Colonic mucosa (tissue), 4 donors: ENCODE results near the gene TBL3. TPM values are rescaled to one million over a fixed set of nuclear protein-coding genes. Genes with fewer than 3 reads are reported as not detected.
A peak's percentile ranks its signal among the peaks of the same experiment; 100 is the strongest.

Experiments used
- DNase-seq: peaks from one replicate; pipeline ENCODE4 v3.0.0-alpha.2; 2020
- H3K27ac ChIP-seq: fragments of 200-600 bp; one replicate; pipeline ENCODE4 v1.8.0; 2021
- H3K27me3 ChIP-seq: fragments of 200-600 bp; one replicate; pipeline ENCODE4 v1.8.0; 2021
- H3K36me3 ChIP-seq: fragments of 200-600 bp; one replicate; pipeline ENCODE4 v1.8.0; 2021
- H3K4me1 ChIP-seq: fragments of 200-600 bp; one replicate; pipeline ENCODE4 v1.8.0; 2021; ENCODE audit warnings: mild to moderate bottlenecking
- H3K4me3 ChIP-seq: fragments of 200-600 bp; one replicate; pipeline ENCODE4 v1.8.0; 2021
- H3K9ac ChIP-seq, 2 donors: one replicate each; pipeline ENCODE4 v1.7.0; 2013; ENCODE audit warnings: control low read depth in 2 of 2, low read depth in 2 of 2, low read length in 2 of 2
- H3K9me3 ChIP-seq: fragments of 200-600 bp; one replicate; pipeline ENCODE4 v1.8.0; 2021
- intact Hi-C: fragments of 100-400 bp; cut with DNase I; formaldehyde crosslinking; loops from one replicate; pipeline ENCODE4 v1.14.1; 2022
- total RNA-seq, 2 donors: library from RNA; stranded (reverse); fragmentation: NEBNext Ultra II Directional in 1 of 2; extraction: Animal tissue kit (Norgen Biotek cat#: 25700) in 1 of 2; gene quantifications; one replicate each; pipeline ENCODE4 v1.2.1, GENCODE V29; 2021
- TF ChIP-seq, protein P1 (sequence below): fragments of 200-600 bp; IDR thresholded peaks from one replicate; pipeline ENCODE4 v1.8.0; 2022; ENCODE audit warnings: antibody characterized with exemption, mild to moderate bottlenecking
- donor health status: healthy.
- donor health status: DM: no; HTN: no; CAD: no.
- donor health status: DM: no; HTN: no; CAD: no.

TBL3 gene
- total RNA-seq, 2 donors from 2014 or later, result 19.4 to 43.1 TPM

DNA sequence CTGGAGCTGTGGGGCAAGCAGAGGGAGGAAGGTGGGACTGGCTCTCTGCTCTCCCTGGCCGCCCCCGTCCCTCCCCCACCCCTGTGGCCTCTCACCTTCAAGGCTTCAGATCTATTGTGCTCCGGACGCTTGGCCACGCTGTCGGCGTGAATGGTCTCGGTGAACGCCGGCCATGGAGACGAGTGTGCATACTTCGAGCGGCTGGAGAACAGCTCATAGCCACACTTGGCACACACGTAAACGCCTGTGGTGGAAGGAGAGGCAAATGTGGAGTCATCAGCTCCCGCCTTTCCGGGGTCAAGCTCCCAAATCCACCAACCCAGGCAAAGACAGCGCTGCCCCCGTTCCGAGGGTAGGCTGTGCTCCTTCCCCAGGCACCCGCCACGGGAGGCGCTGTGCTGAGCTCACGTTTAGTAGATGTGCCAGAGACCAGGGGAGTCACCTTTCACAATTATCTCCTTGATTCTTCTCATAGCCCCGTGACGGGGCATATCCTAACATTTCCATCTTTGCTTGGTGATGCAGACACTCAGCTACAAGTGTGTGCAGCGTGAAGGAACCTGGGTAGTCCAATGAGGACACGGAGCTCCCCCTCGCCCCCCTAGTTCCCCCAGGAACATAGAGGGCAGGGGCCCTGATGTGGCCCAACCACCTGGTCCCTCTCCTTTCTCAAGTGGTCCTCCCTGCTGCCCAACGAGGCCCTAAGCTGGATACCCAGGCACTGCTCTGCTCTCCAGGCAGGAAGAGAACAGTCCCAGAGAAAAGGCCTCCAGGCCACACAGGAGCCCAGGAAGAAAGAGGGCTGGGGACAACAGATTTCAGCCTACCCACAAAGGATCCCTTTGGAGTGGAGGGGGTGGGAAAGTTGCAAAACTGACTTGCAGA lies 30.4 kb upstream of the TBL3 start:
- Histone ChIP-seq H3K9ac (peak overlapping the region in 1 of 2 donors; percentile 92), H3K27ac (peak overlapping the region; percentile 76), H3K9me3 (no peaks in the 10 kb centered on the region), H3K4me1 (peaks cover 16% of the 10 kb centered on the region), H3K4me3 (no peak overlapping the region), H3K27me3 (no peaks in the 10 kb centered on the region), H3K36me3 (peaks cover 4% of the 10 kb centered on the region)
- peak; percentile 46 for DNase-seq
- TF ChIP-seq, protein P1, sequence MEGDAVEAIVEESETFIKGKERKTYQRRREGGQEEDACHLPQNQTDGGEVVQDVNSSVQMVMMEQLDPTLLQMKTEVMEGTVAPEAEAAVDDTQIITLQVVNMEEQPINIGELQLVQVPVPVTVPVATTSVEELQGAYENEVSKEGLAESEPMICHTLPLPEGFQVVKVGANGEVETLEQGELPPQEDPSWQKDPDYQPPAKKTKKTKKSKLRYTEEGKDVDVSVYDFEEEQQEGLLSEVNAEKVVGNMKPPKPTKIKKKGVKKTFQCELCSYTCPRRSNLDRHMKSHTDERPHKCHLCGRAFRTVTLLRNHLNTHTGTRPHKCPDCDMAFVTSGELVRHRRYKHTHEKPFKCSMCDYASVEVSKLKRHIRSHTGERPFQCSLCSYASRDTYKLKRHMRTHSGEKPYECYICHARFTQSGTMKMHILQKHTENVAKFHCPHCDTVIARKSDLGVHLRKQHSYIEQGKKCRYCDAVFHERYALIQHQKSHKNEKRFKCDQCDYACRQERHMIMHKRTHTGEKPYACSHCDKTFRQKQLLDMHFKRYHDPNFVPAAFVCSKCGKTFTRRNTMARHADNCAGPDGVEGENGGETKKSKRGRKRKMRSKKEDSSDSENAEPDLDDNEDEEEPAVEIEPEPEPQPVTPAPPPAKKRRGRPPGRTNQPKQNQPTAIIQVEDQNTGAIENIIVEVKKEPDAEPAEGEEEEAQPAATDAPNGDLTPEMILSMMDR, result no peak
- intact Hi-C loops, result no loop called here

DNA sequence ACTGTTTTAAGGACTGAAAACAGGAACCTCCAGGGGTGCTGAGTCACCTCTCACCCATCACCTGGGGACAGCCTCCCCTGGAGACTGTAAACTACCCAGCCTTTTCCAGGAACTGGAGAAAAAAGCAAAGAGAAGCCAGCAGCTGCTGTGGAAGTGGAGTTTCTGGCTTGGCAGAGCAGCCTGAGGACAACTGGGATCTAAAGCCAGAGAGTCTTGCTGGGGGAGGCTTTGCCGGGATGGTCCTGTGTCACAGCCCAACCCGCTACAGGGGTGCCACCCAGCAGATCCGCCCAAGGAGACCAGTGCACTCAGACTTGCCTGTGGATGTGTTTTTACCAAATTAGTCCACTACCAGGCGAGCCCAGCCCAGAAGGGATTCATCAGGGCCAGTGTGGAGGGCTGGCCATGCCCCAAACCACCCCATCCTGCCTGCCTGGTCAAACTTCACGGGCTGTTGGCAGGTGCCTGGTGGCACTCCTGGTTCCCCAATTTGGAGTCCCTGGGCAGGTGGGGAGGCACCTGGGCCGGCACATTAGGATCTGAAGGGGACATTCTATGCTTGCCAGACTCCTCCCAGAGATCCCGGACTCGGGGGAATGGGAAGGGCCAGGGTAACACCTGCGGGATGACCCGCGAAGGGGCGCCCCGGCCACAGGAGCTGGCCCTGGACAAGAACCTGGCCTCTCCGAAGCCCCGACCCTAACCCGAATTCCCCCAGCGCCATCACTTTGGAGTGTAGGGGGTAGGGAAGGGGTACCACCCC lies 29.6 kb upstream of the TBL3 start:
- H3K9ac ChIP-seq, result peak overlapping the region; percentile 92 to 95

DNA sequence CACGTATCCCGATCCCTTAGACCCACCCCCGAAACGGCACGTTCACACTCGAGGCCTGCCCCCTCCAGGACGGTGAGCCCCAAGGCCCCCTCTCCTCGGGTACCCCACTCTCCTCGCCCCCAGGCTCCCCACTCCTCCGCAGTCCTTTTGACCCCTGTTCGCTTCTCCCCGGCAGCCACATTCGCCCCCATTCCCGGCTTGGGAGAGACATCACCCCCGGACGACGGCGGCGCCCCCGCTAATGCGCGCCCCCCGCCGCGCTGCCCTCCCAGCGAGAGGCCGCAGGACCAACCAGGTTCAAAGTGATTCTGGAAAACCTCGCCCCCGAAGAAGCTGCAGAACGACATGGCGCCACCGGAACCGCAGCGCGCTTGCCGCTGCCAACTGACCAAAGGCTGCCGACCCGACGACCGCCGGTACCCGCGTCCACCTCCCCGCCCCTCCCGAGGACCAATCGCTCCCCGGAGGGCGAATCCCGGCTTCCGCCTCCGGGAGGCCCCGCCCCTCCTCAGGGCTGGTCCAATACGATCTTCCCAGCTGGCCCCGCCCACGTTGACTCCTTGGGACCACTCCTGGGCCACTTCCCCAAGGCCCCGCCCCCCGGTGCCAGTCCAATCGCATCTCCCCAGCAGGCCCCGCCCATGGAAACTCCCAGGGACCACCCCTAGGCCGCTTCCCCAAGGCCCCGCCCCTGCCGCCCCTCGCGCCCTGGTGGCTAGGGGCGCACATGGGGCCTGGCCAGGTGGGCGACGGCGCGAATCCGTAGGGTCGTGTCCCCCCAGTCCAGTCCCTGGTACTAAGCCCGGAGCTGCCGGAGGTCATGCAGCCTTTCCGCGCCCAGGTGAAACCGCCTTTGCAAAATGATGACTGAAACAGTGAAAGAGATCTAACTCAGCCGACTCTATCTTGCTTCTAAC lies 28.8 kb upstream of the TBL3 start, which contains the start of gene MSRB1:
Gene MSRB1, minus strand, starts transcription at position 390 of the 917 bp plus-strand sequence. Its CDS starts 43 bp downstream, at position 347.
- H3K4me3 ChIP-seq, result peak within 1 kb of the TSS; percentile 66
- H3K36me3 ChIP-seq, result peaks cover 4% of the 10 kb centered on the region
- H3K27ac ChIP-seq, result peak within 1 kb of the TSS; percentile 76
- no peaks in the 10 kb centered on the region for H3K9me3 ChIP-seq
- no peaks in the 10 kb centered on the region for H3K27me3 ChIP-seq
- intact Hi-C loops, result no loop called here
- peak within 1 kb of the TSS; percentile 92 to 95 for H3K9ac ChIP-seq
- peaks cover 16% of the 10 kb centered on the region for H3K4me1 ChIP-seq
- DNase-seq, result peak; percentile 100
- TF ChIP-seq, protein P1, result no peak

More for the DNA sequence above, 29.6 kb upstream of the TBL3 start:
- H3K27ac ChIP-seq, result peak overlapping the region; percentile 76
- intact Hi-C loops, result no loop called here
- no peaks in the 10 kb centered on the region for H3K27me3 ChIP-seq
- H3K9me3 ChIP-seq, result no peaks in the 10 kb centered on the region
- H3K4me3 ChIP-seq, result peak overlapping the region; percentile 66
- TF ChIP-seq, protein P1, result no peak
- H3K4me1 ChIP-seq, result peaks cover 16% of the 10 kb centered on the region
- peaks cover 4% of the 10 kb centered on the region for H3K36me3 ChIP-seq
- DNase-seq, result peak; percentile 50

DNA sequence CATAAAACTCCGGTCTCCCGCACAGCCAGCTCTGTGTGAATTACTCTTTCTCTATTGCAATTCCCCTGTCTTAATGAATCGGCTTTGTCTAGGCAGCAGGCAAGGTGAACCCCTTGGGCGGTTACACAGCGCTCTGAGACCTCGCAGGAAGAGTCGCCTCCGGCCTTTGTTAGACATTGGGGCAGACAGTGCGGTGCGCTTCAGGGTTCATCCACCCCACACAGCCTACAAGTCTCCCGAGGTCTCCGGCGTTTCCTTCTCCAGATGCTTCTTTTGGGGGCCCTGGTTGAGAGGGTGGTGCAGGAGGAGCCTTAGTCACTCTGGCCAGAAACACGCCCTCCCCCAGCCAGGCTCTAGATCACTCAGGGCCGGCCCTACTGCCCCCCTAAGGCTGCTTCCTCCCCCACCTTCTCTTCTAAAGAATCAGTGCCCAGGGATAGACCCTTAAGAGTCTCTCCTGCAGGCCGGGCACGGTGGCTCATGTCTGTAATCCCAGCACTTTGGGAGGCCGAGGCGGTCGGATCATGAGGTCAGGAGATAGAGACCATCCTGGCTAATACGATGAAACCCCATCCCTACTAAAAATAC lies 27.1 kb upstream of the TBL3 start:
- Histone ChIP-seq H3K27me3 (no peaks in the 10 kb centered on the region), H3K9ac (no peak overlapping the region), H3K36me3 (no peaks in the 10 kb centered on the region), H3K4me3 (no peak overlapping the region), H3K9me3 (no peaks in the 10 kb centered on the region), H3K4me1 (peaks cover 16% of the 10 kb centered on the region), H3K27ac (no peak overlapping the region)
- intact Hi-C loops, result no loop called here
- TF ChIP-seq, protein P1, result no peak
- DNase-seq, result no peak
